GM21786 (cell line): ENCODE data around the gene BMPER.

Source experiments
- ATAC-seq: cut with Tn5 transposase; IDR thresholded peaks from one replicate; pipeline ENCODE4 v1.9.1; 2021; ENCODE audit not compliant: unreplicated experiment

Gene BMPER

DNA sequence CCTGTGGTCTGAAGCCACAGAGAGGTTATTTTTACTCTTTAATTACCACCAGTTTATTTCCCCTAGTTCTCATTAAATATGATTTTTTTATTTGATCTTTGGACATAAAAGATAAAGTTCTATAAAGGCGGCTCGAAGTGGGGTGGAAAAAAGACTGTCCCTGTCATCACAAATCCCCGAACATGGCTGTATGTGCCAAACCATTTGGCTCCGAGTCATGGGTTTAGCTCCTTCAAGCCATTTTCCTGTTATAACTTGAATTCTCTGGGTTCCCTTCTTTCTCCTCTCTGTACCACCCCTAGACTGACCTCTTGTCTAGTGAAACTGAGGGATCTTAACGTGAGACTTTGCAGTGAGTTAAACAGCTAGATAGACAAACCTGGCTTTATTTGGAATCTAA is 181.6 kb downstream of the BMPER start:
- ATAC-seq = no peak

DNA sequence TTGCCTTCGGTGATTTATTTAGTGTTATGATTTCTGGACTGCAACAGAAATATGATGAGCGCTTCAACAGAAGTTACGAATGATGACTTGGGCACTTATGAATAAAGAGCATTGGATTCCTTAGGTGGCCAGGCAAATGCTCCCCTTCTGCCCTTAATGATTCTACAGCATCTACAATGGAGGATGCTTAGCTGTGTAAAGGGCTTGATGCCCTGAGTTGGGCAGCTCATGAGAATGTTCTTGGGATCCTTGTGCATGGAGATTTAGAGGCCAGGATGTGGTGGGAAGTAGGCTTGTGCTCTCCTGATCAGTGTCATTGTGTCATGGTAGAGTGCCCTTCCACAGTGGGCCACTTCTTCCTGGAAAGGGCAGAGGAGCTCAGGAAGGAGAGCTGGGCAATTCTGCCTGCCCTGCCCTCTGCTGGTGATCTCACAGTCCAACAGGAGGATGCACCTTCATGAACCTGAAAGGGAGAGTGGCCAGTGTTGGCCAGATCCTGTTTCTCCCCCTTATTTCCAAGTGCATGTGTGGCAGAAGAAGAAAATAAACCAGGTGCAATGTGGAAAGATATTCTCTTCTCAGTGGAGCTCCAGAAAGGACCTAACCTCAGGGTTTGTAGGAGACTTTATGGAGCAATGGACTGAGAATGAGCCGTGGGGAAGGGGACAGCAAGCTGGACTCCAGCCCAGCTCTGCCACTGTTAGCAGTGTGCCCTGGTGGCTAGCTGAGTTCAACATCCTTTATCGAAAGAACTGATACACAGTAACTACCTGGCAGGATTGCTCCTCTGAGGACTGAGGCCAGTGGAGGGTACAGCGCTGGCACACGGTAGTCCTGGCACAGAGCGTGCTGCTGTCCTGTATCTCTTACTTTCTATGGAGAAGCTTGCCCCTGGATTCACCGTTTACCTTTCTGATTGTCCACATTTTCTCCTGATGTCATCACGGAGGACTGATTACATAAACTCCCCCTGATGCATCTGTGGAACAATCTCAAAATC is 182.9 kb downstream of the BMPER start:
- ATAC-seq = no peak

DNA sequence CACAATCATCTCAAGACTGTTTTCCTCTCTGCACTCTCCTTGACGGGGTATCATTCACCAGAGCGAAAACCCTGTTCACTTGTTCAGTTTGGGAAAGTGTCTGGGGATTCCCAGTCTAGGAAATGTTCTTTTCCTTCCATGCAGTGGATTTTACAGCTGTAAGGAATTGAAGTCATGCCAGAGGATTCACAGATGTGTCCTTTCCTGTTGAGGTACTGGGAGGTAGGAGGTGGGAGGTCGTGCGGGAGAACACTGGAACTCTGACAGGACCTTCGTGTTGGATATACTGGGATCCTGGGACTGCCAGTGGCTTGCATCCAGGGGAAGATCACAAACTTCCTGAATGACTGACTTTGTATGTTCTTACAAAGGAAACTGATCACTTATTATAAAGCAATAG is 185.5 kb downstream of the BMPER start:
- no peak for ATAC-seq

DNA sequence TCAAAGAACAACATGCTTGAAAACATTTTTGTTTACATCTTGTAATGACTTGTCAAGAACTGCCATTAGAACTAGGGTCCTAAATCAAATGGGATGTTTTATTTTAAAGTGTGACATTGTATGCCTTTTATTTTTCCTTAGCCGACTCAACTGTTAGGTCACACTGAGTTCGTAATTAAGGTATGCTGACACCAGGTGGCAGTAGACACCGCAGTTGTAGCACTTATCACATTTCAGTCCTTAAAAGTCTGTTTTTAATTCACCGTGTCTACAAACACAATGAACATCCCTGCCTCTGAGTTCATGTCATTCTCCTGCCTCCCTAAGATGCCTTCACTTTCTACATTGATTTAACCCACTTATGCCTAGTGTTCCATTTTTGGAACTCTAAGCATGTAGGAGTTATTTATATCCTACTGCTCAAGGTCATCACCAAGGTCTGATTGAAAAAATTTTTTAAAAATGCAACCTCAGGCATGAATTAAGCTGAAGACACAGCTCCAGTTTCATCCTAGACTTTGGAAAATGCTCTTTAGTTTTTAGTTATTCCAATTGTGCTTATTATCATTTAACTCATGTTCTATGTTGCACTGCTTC is 186.1 kb downstream of the BMPER start:
- ATAC-seq = no peak

DNA sequence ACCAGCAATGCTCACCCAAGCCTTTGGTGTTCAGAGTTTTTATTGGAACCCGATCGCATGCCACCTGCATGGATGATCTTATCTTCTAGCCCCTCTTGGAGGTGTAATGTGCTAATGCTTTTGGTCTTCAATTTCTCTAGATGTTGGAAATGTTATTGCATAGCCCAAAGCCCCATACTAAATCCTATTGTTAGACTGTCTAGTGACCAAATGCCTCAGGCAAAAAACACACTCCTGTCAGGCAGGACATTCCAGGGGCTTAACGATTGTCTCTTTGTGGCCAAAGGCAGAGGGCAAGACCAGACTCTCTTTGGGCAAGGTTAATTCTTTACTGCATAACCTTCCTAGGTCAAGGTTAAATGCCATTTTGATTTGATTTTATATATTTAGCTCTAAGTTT is 187.9 kb downstream of the BMPER start:
- ATAC-seq = no peak

DNA sequence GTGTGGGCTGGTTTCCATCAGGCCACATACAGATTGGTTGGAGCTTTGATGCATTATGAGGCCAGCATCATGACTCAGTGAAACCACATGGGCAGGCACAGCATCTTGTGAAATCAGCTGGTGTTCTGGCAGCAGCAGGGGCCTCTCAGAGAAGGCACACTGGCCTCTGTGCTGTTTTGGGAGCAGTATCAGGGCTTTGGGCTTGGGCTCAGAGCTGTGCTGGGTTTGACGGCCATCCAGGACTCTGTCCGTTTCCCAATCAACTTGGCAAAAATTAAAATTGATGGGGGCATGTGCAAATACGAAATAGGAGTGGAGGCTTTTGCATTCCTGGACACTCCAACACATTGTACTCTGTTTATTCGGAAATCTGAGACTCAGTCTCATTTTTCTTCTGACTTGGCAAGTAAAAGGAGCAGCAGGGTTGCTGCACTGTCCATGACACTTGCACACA is 190.9 kb downstream of the BMPER start:
- ATAC-seq = no peak

DNA sequence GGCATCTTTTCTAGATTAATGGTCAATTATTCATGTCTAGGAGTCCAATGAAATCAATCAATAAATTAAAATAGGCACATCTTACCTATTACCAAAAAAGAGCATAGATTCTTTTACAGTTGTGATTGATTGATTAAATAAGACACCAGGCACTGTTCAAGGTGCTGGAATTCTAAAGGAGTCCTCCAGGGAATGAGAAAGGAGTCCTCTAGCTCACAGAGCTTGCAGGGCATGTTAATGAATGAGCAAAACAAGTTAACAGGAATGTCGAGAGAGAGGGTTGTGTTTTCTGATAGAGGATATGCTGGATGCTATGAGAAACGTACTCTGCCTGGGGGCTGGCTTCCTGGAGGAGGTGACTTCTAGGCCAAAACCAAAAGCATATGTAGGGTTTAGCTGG is 191.4 kb downstream of the BMPER start:
- ATAC-seq = no peak

DNA sequence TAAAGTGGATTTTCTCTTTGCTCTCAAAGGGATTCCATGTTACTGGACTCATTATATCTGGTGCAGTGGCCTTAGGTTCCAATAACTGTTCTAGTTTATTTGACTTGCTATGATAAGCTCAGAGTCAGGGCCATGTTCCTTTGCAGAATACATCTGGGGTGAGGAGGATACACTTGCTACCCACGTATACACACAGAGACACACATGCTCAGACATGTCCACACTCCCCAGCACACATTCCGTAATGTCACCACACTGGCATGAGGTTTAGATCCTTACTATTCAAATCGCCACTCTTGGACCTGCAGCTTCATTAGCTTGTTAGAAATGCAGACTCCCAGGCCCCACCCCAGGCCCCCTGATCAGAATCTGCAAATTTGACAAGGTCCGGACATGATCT is 195.3 kb downstream of the BMPER start:
- no peak for ATAC-seq

DNA sequence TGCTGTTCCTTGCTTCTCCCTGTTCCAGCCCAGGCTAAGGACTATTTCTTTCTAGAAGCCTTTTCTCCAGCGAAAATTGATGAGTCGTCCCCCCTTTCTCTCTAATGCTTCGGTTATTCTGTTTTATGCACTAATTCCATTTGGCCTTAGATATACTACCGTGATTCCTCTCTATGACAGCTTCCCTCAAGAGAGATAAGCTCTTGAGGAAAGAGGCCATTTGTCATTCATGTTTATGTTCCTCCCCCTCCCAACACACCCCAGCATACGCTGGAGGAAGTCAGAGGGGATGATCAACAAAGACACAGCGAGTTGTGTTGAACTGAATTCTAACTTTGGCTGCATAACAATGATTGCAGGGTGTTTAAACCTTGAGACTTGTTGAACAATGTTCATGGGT is 198.8 kb downstream of the BMPER start:
- no peak for ATAC-seq

DNA sequence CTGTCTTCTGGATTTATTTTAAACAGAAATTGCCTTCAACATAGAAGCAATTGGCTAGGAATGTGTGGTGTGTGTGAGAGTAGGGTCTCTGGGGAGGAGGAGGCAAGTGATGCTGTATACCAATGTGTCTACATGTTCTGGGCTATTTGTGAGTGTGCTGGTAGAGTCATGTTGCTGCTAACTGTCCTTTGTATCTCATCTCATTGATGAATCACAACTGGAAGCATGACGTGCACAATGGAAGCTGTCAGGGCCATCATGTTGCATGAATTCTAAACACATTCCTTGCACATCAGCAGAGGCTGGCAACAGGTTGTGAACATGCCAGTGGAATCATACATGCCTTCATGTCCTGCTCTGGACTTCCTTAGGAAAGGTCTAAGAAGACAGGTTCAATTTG is 199.7 kb downstream of the BMPER start:
- ATAC-seq = no peak

DNA sequence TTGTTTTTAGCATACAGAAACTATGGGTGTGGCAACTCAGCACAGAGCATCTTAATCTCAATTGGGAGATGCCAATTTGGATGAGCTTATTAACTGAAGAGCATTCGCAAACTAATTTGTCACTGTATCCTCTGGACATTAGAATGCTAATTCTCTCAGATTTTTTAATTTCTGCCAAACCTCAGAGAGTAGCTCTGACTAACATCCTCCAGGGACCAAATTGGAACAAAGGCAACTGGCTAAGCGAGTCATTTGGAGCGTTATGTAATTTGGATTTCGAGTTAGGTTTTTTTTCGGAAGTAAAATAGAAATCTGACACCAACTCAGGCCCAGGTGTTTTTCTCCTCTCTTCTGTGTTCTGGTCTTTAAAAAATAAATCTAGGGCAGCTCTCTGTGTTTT is 201.9 kb downstream of the BMPER start:
- no peak for ATAC-seq

DNA sequence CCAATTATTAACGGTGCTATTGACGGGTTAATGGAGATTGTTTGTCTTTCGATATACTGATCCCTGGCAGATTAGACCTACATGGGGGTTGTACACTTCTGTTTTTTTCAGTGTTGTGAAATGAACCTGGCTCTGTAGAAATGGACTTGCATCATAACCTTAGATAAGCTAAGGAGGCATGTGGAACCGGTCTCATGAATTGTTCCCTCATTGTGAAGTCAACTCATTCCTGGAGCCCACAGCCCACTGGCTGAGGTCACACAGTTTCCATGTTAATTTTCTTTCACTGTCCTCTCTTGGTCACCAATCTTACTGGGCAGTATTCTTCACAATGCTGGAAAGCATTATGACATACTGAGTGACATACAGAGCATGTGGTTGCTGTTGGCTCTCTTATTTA is 202.8 kb downstream of the BMPER start:
- ATAC-seq = no peak

DNA sequence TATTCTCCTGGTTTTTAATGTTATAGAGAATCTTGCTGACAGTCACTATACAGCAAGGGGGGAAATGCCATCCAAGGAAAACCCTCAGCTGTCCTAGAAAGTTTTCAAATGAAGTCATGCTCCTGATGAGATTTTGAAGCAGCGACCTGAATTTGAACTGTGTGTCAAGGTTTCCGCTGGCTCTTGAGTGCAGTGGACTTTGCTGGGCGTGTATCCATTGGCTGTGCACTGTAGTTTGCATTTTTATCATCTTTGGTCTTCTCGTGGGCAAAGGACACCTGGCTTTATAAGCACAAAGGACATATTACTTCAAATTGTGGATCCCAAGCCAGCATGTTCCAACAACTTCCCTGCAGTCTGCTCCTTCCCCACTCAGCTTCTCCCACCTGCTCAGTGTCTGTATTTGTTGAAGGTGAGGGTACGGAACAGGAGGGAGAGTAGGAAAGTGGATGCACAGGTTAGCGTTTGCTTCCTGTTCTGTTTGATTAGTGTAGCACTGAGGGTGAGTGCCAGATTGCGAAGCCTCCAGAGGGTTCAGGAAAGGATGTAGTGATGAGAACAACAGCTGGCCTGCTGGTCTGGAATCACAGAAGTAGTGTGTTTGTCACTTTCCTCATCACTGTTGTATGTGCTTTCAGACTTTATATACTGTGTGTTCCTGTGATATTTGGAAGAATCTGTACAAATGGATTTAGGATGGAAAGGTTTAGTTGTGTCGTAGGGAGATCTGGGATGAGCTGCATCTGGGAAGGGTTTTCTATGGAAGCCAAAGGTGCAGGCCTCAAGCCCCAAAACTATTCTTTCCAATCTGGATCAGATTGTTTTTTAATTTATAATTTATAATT is 204.8 kb downstream of the BMPER start:
- no peak for ATAC-seq

DNA sequence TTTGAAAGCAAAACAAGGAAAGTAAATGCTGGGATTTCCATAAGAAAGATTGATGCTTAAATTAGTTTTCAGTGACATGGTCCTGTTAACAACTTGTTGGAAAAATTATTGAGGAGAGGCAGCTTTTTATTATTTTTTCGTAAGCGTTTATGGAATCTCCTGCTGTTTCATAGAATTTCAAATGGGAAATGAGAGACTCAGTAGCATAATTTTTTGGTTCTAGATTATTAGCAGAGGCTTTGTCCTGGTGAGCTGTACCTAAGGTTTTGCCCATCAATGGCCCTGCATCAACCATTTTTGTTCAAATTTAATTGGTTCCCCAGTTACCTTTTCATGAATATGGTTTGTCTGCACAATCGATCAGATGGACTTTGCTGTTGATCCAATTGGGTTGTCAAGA is 205.7 kb downstream of the BMPER start:
- no peak for ATAC-seq

DNA sequence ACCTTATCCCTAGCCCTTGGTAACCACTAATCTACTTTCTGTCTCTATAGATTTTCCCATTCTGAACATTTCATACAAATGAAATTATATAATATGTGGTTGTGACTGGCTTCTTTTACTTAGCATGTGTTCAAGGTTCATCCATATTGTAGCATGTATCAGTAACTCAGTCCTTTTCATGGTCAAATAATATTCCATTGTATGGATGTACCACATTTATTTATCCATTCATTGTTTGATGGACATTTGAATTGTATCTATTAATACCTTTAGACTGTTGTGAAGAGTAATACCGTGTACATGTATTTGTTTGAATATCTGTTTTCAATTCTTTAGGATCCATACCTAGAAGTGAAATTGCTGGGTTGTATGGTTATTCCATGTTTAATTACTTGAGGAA is 210.2 kb downstream of the BMPER start:
- ATAC-seq = no peak

DNA sequence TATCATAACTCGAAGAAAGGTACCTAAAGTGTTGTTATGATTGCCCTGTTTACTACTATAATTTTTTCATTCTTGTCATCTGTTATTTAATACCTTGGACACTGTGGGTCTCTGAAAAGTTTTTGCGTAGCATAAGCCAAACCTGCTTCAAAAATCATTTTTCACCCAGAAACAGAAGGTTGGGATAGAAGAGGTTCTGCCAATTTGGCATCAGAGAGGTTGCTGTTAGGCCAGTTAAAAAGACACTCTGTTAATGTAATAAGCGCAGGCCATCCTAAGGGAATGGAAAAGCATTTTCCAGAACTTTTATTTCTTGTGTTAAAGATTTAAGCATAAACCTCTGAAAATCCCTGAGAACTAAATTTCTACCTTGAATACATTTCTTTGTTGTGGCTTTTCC is 212.2 kb downstream of the BMPER start:
- ATAC-seq = no peak

DNA sequence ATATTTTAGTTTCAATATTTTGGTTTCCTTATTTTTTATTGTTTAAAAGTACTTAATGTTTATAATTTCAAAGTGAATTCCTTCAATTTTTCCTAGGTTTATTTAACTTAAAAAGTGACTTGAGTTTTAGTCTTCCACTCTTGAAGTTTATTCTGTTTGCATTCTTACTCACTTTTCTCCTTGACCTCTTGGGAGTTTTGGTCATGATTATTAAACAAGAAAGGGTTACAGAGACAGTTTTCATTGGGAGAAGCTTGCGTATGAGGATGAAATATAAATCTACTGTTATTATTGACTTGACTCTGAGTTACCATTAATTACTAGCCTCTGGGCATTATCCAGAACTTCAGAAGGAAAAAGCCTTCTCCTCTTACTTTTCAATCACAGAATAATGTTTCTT is 216.0 kb downstream of the BMPER start:
- no peak for ATAC-seq

DNA sequence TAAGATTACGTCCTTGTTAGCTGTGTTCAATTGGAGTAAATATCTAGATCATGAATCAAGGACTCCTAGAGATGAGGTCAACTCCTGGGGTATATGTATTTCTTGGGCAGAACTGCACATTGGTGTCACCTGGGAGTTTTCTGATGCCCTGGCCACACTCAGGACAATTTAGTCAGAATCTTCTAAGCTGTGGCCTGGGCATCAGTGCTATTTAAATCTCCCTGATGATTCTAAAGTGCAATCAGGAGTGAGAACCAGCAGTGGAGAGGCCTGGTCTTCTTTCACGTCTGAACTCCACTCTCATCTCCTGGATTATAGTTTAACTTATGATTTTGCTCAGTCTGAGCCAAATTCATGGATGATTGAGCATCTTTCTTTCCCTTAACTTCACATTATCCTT is 218.0 kb downstream of the BMPER start:
- ATAC-seq = no peak

DNA sequence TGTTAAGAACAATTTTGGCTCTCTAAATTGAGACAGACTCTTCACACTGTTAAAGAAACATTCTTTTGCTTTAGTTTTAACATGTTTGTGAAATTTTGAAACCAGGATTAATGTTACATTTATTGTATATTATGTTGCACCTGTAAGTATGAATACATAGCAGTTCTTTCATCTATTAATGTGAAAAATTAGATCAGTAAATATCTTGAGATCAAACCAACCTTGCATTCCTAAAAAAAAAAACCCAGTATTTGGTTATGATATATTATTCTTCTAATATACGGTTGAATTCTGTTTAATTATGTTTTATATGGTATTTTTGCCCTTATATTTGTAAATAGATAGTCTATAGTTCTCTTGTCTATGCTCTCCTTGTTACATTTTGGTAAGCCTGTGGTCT is 219.4 kb downstream of the BMPER start:
- ATAC-seq = no peak

DNA sequence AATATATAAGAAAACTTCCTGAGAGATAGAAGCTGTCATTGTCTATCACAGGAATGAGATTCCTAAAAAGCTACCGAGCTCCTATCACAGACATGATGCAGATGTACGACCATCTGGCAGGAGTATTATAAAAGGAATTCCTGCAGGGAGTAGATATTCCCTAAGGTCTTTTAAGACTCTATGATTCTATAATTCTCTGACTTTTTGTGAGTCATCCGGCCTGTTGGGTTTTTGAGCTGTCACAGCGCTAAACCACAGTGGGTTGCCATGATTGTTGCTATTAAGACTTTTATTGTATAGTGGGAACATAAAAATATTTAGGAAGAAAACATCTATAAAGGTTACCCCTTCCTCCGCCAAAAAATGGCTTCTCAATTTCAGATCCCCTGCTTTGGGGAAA is 223.4 kb downstream of the BMPER start:
- no peak for ATAC-seq

DNA sequence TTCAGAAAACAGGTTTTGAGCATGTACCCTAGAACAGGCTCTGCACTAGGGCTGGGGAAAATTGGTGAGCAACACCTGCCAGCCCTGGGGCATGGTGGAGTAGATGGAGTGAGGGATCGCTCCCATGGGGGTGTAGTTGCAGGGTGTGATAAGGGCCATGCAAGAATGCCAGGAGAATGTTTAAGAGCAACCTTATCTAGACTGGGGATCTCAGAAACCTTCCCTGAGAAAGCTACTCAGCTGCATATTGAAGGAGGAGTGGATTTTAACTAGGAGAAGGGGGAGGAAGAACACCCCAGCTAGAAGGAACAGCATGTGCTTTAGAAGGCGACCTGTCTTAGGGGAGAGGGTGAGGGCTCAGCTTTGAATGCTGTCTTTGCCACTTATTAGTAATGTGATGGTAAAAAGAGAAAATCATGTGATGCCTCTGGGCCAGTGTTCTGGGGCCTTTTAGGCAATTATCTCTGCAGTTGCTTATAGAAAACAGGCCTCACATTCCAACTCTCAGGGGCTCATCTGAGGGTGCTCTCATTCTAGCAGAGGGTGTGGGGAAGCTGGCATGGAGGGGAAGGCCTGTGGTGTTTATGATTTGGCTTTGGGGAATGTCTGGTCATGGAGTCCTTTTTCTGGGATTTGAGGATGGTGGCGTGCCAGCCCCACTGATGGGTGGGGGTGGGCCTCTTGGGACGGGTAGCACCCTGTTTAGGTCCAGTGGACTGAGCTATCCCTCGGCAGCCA is 225.4 kb downstream of the BMPER start:
- ATAC-seq = no peak
